Testis (tissue), 2 donors: Measurements from ENCODE around the gene XAB2.

Source experiments
- CTCF ChIP-seq, 3 experiments: fragments of 450-650 bp in 2 of 3; fragments of 200-600 bp in 1 of 3; sonication (generic) in 1 of 3; IDR thresholded peaks; one replicate each; pipeline ENCODE4 v1.5.1; 2016 to 2019; ENCODE audit warnings: antibody characterized with exemption in 3 of 3, mild to moderate bottlenecking in 2 of 3, moderate library complexity in 1 of 3
- POLR2A ChIP-seq: fragments of 450-650 bp; IDR thresholded peaks from one replicate; pipeline ENCODE4 v1.6.1; 2017; ENCODE audit warnings: antibody characterized with exemption, mild to moderate bottlenecking, moderate library complexity

- TF ChIP-seq POLR2A (no peak), CTCF (IDR thresholded peaks at IDR 0.05) (no peak)
These were observed 2.2 kb upstream of the XAB2 start for GRCh38 chr19:7631577-7631976.
